Trophoblast cell (in vitro differentiated cells and primary cell): ENCODE measurements around the gene STYXL1.
"Not testable (repeated sequence)": the region's sequence is repeated elsewhere in the genome, so short reads cannot be mapped to it uniquely, and the experiment has no call there.

Experiments used
- DNase-seq, 2 donors: peaks; one replicate each; pipeline ENCODE4 v3.0.0-alpha.2; 2016
- H2AFZ ChIP-seq: 2 replicates; pipeline ENCODE4 v1.6.1; 2013; ENCODE audit warnings: low read length, moderate library complexity, mild to moderate bottlenecking; ENCODE audit not compliant: insufficient read depth, poor library complexity
- H2AK5ac ChIP-seq: 2 replicates; pipeline ENCODE4 v1.6.1; 2013; ENCODE audit warnings: mild to moderate bottlenecking, low read length
- H2BK120ac ChIP-seq: 2 replicates; pipeline ENCODE4 v1.6.1; 2013; ENCODE audit warnings: low read length, mild to moderate bottlenecking, moderate library complexity; ENCODE audit not compliant: insufficient read depth, poor library complexity
- H2BK12ac ChIP-seq: 2 replicates; pipeline ENCODE4 v1.6.1; 2013; ENCODE audit warnings: mild to moderate bottlenecking, low read length, moderate library complexity
- H2BK5ac ChIP-seq: 2 replicates; pipeline ENCODE4 v1.6.1; 2013; ENCODE audit warnings: low read length, low read depth, moderate library complexity, mild to moderate bottlenecking; ENCODE audit not compliant: poor library complexity
- H3K14ac ChIP-seq: 2 replicates; pipeline ENCODE4 v1.6.1; 2013; ENCODE audit warnings: mild to moderate bottlenecking, low read length
- H3K18ac ChIP-seq: 2 replicates; pipeline ENCODE4 v1.6.1; 2013; ENCODE audit warnings: mild to moderate bottlenecking, low read length
- H3K23ac ChIP-seq: 2 replicates; pipeline ENCODE4 v1.6.1; 2013; ENCODE audit warnings: low read length
- H3K27ac ChIP-seq: 2 replicates; pipeline ENCODE4 v1.5.1; 2013; ENCODE audit warnings: low read depth, mild to moderate bottlenecking, inconsistent platforms, low read length, moderate library complexity
- H3K27me3 ChIP-seq: 2 replicates; pipeline ENCODE4 v1.6.1; 2013; ENCODE audit warnings: inconsistent platforms, mild to moderate bottlenecking, low read length, moderate library complexity; ENCODE audit not compliant: insufficient read depth
- H3K36me3 ChIP-seq, 2 experiments: 1 replicate in 1 of 2; 2 replicates in 1 of 2; pipeline ENCODE4 v1.6.1; 2013; ENCODE audit warnings: low read length in 2 of 2, mild to moderate bottlenecking in 2 of 2, moderate library complexity in 1 of 2; ENCODE audit not compliant: insufficient read depth in 2 of 2, control insufficient read depth in 1 of 2
- H3K4ac ChIP-seq: 2 replicates; pipeline ENCODE4 v1.6.1; 2013; ENCODE audit warnings: low read depth, mild to moderate bottlenecking, low read length, moderate library complexity
- H3K4me1 ChIP-seq, 2 experiments: 1 replicate in 1 of 2; 2 replicates in 1 of 2; pipeline ENCODE4 v1.6.1; 2013; ENCODE audit warnings: low read length in 2 of 2, mild to moderate bottlenecking in 2 of 2, moderate library complexity in 1 of 2; ENCODE audit not compliant: insufficient read depth in 2 of 2, control insufficient read depth in 1 of 2
- H3K4me2 ChIP-seq: 2 replicates; pipeline ENCODE4 v1.6.1; 2013; ENCODE audit warnings: inconsistent platforms, mild to moderate bottlenecking, low read length, moderate library complexity
- H3K4me3 ChIP-seq: 2 replicates; pipeline ENCODE4 v1.5.1; 2013; ENCODE audit warnings: mild to moderate bottlenecking, low read depth, low read length, inconsistent platforms
- H3K79me1 ChIP-seq: one replicate; pipeline ENCODE4 v1.6.1; 2013; ENCODE audit warnings: low read length
- H3K79me2 ChIP-seq: 2 replicates; pipeline ENCODE4 v1.6.1; 2013; ENCODE audit warnings: low read length, mild to moderate bottlenecking; ENCODE audit not compliant: control insufficient read depth, insufficient read depth, poor library complexity
- H3K9ac ChIP-seq: 2 replicates; pipeline ENCODE4 v1.6.1; 2013; ENCODE audit warnings: mild to moderate bottlenecking, low read length
- H3K9me3 ChIP-seq: 2 replicates; pipeline ENCODE4 v1.6.1; 2013; ENCODE audit warnings: low read depth, mild to moderate bottlenecking, control low read depth, inconsistent platforms, low read length; ENCODE audit not compliant: insufficient read depth
- H4K12ac ChIP-seq: 2 replicates; pipeline ENCODE4 v1.6.1; 2013; ENCODE audit warnings: low read depth, mild to moderate bottlenecking, low read length, moderate library complexity
- H4K8ac ChIP-seq: 2 replicates; pipeline ENCODE4 v1.6.1; 2013; ENCODE audit warnings: low read depth, mild to moderate bottlenecking, low read length, moderate library complexity
- H4K91ac ChIP-seq: one replicate; pipeline ENCODE4 v1.6.1; 2013; ENCODE audit warnings: low read depth, mild to moderate bottlenecking, low read length, moderate library complexity
- WGBS: extraction: QIAGEN DNeasy Blood & Tissue Kit; methylation state at CpG from one replicate; pipeline ENCODE4 v1.1.7; 2013; ENCODE audit warnings: missing lambda C conversion rate; ENCODE audit not compliant: insufficient read length, insufficient coverage; ENCODE audit errors: extremely low coverage; 5-methylcytosine and 5-hydroxymethylcytosine counted together

The STYXL1 gene

DNA sequence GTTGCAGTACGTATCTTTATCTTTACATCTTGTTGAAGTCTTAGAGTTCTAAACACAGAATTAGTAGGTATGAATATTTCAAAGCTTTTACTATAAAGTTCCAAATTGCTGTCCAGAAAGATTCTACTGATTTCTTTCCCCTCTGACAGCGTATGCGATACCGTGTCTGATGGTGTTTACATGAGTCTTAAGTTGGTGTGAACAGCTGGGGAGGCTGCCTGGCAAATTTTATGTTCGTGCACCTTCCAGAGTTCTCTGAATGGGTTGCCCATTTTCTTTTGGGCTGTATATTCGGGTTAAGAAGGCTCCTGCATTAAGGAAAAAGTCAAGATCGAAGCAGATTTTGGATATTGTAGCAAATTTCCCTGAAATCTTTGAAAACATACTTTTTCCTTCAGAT is 8.4 kb upstream of the STYXL1 start:
- Histone ChIP-seq H3K4me2 (no peak overlapping the region), H3K18ac (no peak overlapping the region), H3K79me1 (no peaks in the 10 kb centered on the region), H3K9me3 (no peaks in the 10 kb centered on the region), H3K79me2 (no peaks in the 10 kb centered on the region), H3K23ac (no peak overlapping the region), H4K8ac (no peak overlapping the region), H3K27me3 (no peaks in the 10 kb centered on the region), H3K27ac (no peak overlapping the region), H2AK5ac (no peak overlapping the region), H2BK5ac (no peak overlapping the region), H3K4me1 (peaks cover 11 to 17% of the 10 kb centered on the region in 2 experiments), H4K12ac (no peak overlapping the region), H3K4ac (no peak overlapping the region), H3K9ac (no peak overlapping the region), H2BK120ac (no peak overlapping the region), H4K91ac (no peak overlapping the region), H2BK12ac (no peak overlapping the region), H3K36me3 (peaks cover 51 to 53% of the 10 kb centered on the region in 2 experiments), H3K4me3 (no peak overlapping the region), H3K14ac (no peak overlapping the region), H2AFZ (no peak overlapping the region)
- no peak for DNase-seq
- WGBS: no CpG with 5 or more reads among the region's 7 CpGs

DNA sequence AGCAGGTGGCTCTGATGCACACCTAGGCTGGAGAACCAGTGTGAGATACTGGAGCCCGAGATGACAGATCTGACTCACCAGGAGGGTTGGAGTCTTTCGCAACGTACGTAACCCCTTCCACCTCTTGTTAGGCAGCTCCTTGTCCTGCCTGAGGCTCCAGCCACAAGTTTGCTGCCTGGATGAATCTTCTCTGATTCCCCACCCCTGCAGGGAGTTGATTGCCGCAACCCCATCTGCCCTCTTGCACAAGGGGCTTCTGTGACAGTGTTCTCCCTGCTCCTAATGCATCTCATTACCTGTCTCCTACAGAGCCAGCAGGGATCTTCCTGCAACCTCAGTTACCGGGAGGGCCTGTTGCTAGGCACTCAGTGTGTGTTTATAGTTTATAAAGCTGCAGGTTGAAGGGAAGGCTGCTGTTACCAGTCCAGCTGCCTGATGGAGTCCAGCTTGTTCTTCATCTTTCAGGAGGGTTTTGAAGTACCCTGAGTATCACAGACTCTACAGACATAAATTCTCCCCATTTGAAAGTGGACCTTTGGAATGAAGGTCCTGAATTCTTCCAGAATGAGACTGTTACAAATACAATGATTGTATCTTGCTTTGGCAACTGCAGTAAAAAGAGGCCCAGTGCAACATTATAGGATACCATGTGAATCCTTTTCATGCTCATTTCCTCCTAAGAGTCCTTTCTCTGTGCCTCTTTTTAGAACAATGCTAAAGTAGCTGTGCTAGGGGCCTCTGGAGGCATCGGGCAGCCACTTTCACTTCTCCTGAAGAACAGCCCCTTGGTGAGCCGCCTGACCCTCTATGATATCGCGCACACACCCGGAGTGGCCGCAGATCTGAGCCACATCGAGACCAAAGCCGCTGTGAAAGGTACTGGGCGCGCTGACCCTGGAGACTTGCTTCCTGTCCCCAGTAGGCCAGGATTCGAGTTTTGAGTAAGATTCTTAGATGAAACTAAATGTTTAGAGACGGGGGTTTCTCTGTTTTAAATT is 6.6 kb upstream of the STYXL1 start:
- H3K18ac ChIP-seq: no peak overlapping the region
- H2BK120ac ChIP-seq: no peak overlapping the region
- H3K4ac ChIP-seq: no peak overlapping the region
- H3K4me2 ChIP-seq: no peak overlapping the region
- no peaks in the 10 kb centered on the region for H3K79me2 ChIP-seq
- H2BK12ac ChIP-seq: no peak overlapping the region
- H4K12ac ChIP-seq: no peak overlapping the region
- no peaks in the 10 kb centered on the region for H3K9me3 ChIP-seq
- H2BK5ac ChIP-seq: no peak overlapping the region
- no peaks in the 10 kb centered on the region for H3K27me3 ChIP-seq
- H3K36me3 ChIP-seq: peaks cover 33 to 34% of the 10 kb centered on the region in 2 experiments
- WGBS: no CpG with 5 or more reads among the region's 18 CpGs
- H4K91ac ChIP-seq: no peak overlapping the region
- no peak overlapping the region for H3K14ac ChIP-seq
- no peak overlapping the region for H2AFZ ChIP-seq
- H3K27ac ChIP-seq: no peak overlapping the region
- no peaks in the 10 kb centered on the region for H3K79me1 ChIP-seq
- H3K4me1 ChIP-seq: peaks cover 11 to 17% of the 10 kb centered on the region in 2 experiments
- DNase-seq: peak; percentile 96 to 97
- no peak overlapping the region for H2AK5ac ChIP-seq
- no peak overlapping the region for H4K8ac ChIP-seq
- no peak overlapping the region for H3K9ac ChIP-seq
- H3K4me3 ChIP-seq: no peak overlapping the region
- no peak overlapping the region for H3K23ac ChIP-seq

DNA sequence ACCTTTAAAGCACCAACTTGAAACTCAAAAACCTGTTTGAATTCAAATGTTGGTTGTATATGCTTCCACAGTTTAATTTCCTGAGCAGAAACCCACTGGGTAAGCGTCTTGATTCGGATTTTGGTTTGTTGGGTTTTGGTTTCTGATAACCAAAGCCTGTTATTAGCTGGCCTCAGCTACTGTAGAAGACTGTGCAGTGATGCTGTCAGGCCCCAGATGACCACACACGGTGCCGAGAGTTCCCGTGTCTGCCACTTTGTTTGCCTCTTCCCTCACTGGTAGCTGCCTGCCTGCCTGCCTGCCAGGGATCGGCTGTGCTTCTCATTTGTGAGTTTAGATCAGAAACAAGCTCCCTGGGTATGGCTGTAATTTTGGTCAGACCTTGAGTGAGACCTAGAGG is 5.7 kb upstream of the STYXL1 start:
- Histone ChIP-seq H3K4me1 (peaks cover 11 to 17% of the 10 kb centered on the region in 2 experiments), H3K36me3 (peaks cover 25% of the 10 kb centered on the region in 2 experiments), H3K4ac (peak overlapping the region; percentile 27), H3K23ac (no peak overlapping the region), H2BK12ac (peak overlapping the region; percentile 36), H3K14ac (no peak overlapping the region), H3K9ac (no peak overlapping the region), H2BK5ac (no peak overlapping the region), H3K27me3 (no peaks in the 10 kb centered on the region), H3K4me3 (no peak overlapping the region), H4K12ac (no peak overlapping the region), H4K8ac (no peak overlapping the region), H2AFZ (no peak overlapping the region), H4K91ac (no peak overlapping the region), H3K79me2 (peaks cover 2% of the 10 kb centered on the region), H3K27ac (no peak overlapping the region), H3K79me1 (no peaks in the 10 kb centered on the region), H3K9me3 (no peaks in the 10 kb centered on the region), H2AK5ac (peak overlapping the region; percentile 47), H2BK120ac (no peak overlapping the region), H3K4me2 (no peak overlapping the region), H3K18ac (no peak overlapping the region)
- no peak for DNase-seq
- WGBS: no CpG with 5 or more reads among the region's 6 CpGs

DNA sequence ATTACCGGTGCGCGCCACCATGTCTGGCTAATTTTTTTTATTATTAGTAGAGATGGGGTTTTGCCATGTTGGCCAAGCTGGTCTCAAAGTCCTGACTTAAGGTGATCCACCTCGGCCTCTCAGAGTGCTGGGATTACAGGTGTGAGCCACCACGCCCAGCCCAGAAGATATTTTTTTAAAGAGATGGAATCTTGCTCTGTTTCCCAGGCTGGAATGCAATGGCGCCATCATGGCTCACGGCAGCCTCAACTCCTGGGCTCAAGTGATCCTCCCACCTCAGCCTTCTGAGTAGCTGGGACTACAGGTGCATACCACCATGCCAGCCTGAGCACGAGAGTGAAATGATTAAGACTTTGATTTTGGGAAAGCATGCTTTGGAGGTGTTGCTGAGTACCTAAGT is 4.9 kb upstream of the STYXL1 start:
- not testable (repeated sequence) for H2AFZ ChIP-seq, H3K4ac ChIP-seq, H3K14ac ChIP-seq, H3K79me2 ChIP-seq, H2AK5ac ChIP-seq, H4K8ac ChIP-seq, H3K27ac ChIP-seq, H3K4me2 ChIP-seq, H4K91ac ChIP-seq, H3K79me1 ChIP-seq, H3K4me3 ChIP-seq, H4K12ac ChIP-seq, H3K23ac ChIP-seq, H3K9me3 ChIP-seq, H2BK120ac ChIP-seq, H3K18ac ChIP-seq, H2BK12ac ChIP-seq, H3K27me3 ChIP-seq, H3K9ac ChIP-seq, H2BK5ac ChIP-seq
- peaks cover 11 to 17% of the 10 kb centered on the region in 2 experiments for H3K4me1 ChIP-seq
- peaks cover 18 to 19% of the 10 kb centered on the region in 2 experiments for H3K36me3 ChIP-seq
- no CpG with 5 or more reads among the region's 8 CpGs for WGBS
- peak; percentile 66 to 79 for DNase-seq
